Central memory CD8-positive, alpha-beta T cell (primary cell): ENCODE measurements around the gene ANK2.

Source experiments
- ATAC-seq: fragments of 150-1000 bp; cut with Tn5 transposase; replicated peaks from 2 replicates; pipeline ENCODE4 v1.10.0; 2022; ENCODE audit warnings: mild to moderate bottlenecking, moderate FRiP score, moderate number of reproducible peaks; ENCODE audit not compliant: poor library complexity, severe bottlenecking; ENCODE audit errors: extremely low read depth
- DNase-seq, 2 donors: peaks; one replicate each; pipeline ENCODE4 v3.0.0; 2021; ENCODE audit warnings: low spot score in 2 of 2
- H3K27ac Mint-ChIP-seq: one replicate; pipeline ENCODE4 v1.8.0; 2022; ENCODE audit warnings: low read depth, mild to moderate bottlenecking, moderate library complexity, mixed read lengths
- H3K27me3 Mint-ChIP-seq: one replicate; pipeline ENCODE4 v1.8.0; 2022; ENCODE audit warnings: mixed read lengths
- H3K36me3 Mint-ChIP-seq: one replicate; pipeline ENCODE4 v1.8.0; 2022; ENCODE audit warnings: mild to moderate bottlenecking, moderate library complexity, mixed read lengths; ENCODE audit not compliant: insufficient read depth
- H3K4me1 Mint-ChIP-seq: one replicate; pipeline ENCODE4 v1.8.0; 2022; ENCODE audit warnings: mixed read lengths
- H3K4me3 Mint-ChIP-seq: one replicate; pipeline ENCODE4 v1.8.0; 2022; ENCODE audit warnings: mild to moderate bottlenecking, moderate library complexity, mixed read lengths
- H3K9me3 Mint-ChIP-seq: one replicate; pipeline ENCODE4 v1.8.0; 2022; ENCODE audit warnings: mixed read lengths

ANK2 gene

GRCh38 chr4:113113151-113113550 lies 63.7 kb downstream of the ANK2 start:
- Mint-ChIP-seq H3K4me3 (no peak overlapping the region), H3K27me3 (no peaks in the 10 kb centered on the region), H3K4me1 (no peaks in the 10 kb centered on the region), H3K36me3 (no peaks in the 10 kb centered on the region), H3K27ac (no peak overlapping the region), H3K9me3 (no peaks in the 10 kb centered on the region)
- ATAC-seq (no peak), DNase-seq (no peak)

GRCh38 chr4:113114884-113115283 lies 65.4 kb downstream of the ANK2 start:
- Mint-ChIP-seq H3K27me3 (no peaks in the 10 kb centered on the region), H3K9me3 (no peaks in the 10 kb centered on the region)

GRCh38 chr4:113116414-113117357 lies 67.2 kb downstream of the ANK2 start:
- Mint-ChIP-seq H3K4me1 (no peaks in the 10 kb centered on the region), H3K4me3 (no peak overlapping the region), H3K27me3 (no peaks in the 10 kb centered on the region), H3K27ac (no peak overlapping the region), H3K9me3 (no peaks in the 10 kb centered on the region), H3K36me3 (no peaks in the 10 kb centered on the region)
- DNase-seq (no peak), ATAC-seq (no peak)

More at GRCh38 chr4:113114884-113115283, 65.4 kb downstream of the ANK2 start:
- ATAC-seq, result no peak
- Mint-ChIP-seq H3K4me3 (no peak overlapping the region), H3K36me3 (no peaks in the 10 kb centered on the region), H3K4me1 (no peaks in the 10 kb centered on the region), H3K27ac (no peak overlapping the region)
- DNase-seq, result no peak

DNA sequence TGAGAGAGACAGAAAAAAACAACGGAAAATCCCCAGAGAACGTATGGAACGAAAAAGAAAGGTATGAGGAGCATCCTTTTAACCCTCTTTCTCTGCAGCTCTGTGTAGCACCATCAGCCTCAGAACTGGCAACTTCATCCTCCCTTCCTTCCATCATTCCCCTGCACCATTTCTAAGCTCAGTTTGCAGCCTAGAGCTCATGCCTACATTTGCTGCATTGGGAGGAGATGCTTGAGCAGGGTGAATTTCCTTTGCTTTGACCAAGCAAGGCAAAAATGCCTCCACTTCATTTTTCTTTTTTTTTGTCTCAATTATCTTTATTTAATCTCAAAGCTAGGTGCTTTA lies 67.9 kb downstream of the ANK2 start:
- DNase-seq (no peak), ATAC-seq (no peak)
- Mint-ChIP-seq H3K9me3 (no peaks in the 10 kb centered on the region), H3K4me1 (no peaks in the 10 kb centered on the region), H3K27me3 (no peaks in the 10 kb centered on the region), H3K4me3 (no peak overlapping the region), H3K36me3 (no peaks in the 10 kb centered on the region), H3K27ac (no peak overlapping the region)

GRCh38 chr4:113122066-113122465 lies 72.6 kb downstream of the ANK2 start:
- Mint-ChIP-seq H3K36me3 (no peaks in the 10 kb centered on the region), H3K27me3 (no peaks in the 10 kb centered on the region), H3K27ac (no peak overlapping the region), H3K4me3 (no peak overlapping the region), H3K9me3 (no peaks in the 10 kb centered on the region), H3K4me1 (no peaks in the 10 kb centered on the region)
- ATAC-seq, result no peak
- DNase-seq, result no peak

DNA sequence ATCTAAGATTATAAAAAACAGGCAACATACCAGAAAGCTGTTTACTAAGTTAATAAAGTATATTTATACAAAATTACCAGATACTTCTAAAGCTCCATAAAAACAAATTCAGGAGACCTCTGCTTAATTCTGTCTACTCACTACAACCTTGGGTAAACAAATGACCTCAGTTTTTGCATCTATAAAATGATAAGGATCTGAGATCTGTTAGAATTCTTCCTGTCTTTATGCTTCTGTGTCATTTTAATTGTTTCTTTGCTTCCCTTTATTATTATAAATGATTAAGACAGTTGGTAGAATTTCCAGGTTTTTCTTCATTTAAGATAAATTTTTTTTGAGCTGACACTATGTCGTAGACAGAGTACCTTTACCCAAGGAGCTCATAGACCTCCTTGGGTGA lies 76.0 kb downstream of the ANK2 start:
- Mint-ChIP-seq H3K36me3 (no peaks in the 10 kb centered on the region), H3K4me3 (no peak overlapping the region), H3K27ac (no peak overlapping the region), H3K4me1 (no peaks in the 10 kb centered on the region), H3K27me3 (no peaks in the 10 kb centered on the region), H3K9me3 (peaks cover 4% of the 10 kb centered on the region)
- DNase-seq, result no peak
- no peak for ATAC-seq

- peaks cover 9% of the 10 kb centered on the region for H3K27me3 Mint-ChIP-seq
- no peak for DNase-seq
- ATAC-seq, result no peak
- no peaks in the 10 kb centered on the region for H3K4me1 Mint-ChIP-seq
- H3K27ac Mint-ChIP-seq, result no peak overlapping the region
- peaks cover 10% of the 10 kb centered on the region for H3K9me3 Mint-ChIP-seq
- no peak overlapping the region for H3K4me3 Mint-ChIP-seq
- H3K36me3 Mint-ChIP-seq, result peaks cover 2% of the 10 kb centered on the region
These were observed 81.7 kb downstream of the ANK2 start for GRCh38 chr4:113131136-113131535.

DNA sequence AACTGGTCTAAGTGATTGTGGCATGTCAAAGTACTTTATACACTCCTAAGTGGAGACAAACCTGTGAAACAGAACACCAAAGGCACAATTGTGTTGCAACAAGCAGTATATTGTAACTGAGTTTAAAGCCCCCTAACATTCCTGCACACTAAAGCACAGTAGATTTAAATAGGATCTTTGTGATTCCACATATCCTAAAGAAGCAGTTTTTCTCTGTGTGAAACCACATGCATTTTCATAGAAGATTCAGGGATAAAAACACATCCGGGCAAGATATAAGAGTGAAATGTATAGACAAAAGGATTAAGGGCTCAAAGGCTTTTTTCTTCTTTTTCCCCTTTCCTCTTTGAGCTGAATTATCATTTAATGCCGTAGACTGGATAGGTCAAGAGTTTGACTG lies 82.2 kb downstream of the ANK2 start:
- H3K9me3 Mint-ChIP-seq, result peaks cover 10% of the 10 kb centered on the region
- H3K27ac Mint-ChIP-seq, result no peak overlapping the region
- H3K4me3 Mint-ChIP-seq, result no peak overlapping the region

GRCh38 chr4:113141901-113142346 lies 92.5 kb downstream of the ANK2 start:
- no peaks in the 10 kb centered on the region for H3K27me3 Mint-ChIP-seq
- no peak overlapping the region for H3K27ac Mint-ChIP-seq
- H3K4me1 Mint-ChIP-seq, result no peaks in the 10 kb centered on the region
- ATAC-seq (no peak), DNase-seq (no peak)
- H3K36me3 Mint-ChIP-seq, result peaks cover 1% of the 10 kb centered on the region
- no peak overlapping the region for H3K4me3 Mint-ChIP-seq
- no peaks in the 10 kb centered on the region for H3K9me3 Mint-ChIP-seq

More for the DNA sequence above, 82.2 kb downstream of the ANK2 start:
- Mint-ChIP-seq H3K36me3 (peaks cover 2% of the 10 kb centered on the region), H3K4me1 (no peaks in the 10 kb centered on the region), H3K27me3 (peaks cover 9% of the 10 kb centered on the region)
- ATAC-seq, result no peak
- DNase-seq, result no peak

DNA sequence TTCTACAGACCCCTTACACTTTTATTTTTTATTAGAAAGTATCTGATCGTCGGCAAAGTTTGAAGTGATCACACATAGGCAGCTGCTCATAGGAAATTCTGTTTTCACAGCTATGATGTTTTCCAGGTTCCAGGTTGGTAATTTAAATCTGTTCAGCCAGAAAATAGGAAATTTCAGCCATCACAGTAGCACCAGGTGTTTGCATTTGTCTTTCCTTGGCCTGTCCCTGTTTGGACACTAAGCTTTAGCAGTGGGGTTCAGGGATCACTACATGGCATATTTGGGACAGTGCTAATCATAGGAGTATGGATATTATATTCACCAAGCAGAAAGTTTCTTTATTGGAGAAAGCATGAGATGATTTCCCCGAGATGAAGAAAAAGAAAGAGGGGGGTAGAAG lies 92.9 kb downstream of the ANK2 start:
- Mint-ChIP-seq H3K4me3 (no peak overlapping the region), H3K4me1 (no peaks in the 10 kb centered on the region), H3K9me3 (no peaks in the 10 kb centered on the region), H3K27ac (no peak overlapping the region), H3K27me3 (no peaks in the 10 kb centered on the region), H3K36me3 (peaks cover 1% of the 10 kb centered on the region)
- DNase-seq (no peak), ATAC-seq (no peak)

GRCh38 chr4:113144091-113144490 lies 94.6 kb downstream of the ANK2 start:
- peaks cover 5% of the 10 kb centered on the region for H3K9me3 Mint-ChIP-seq
- H3K4me1 Mint-ChIP-seq, result no peaks in the 10 kb centered on the region

GRCh38 chr4:113145147-113145518 lies 95.7 kb downstream of the ANK2 start:
- DNase-seq (no peak), ATAC-seq (no peak)
- no peak overlapping the region for H3K27ac Mint-ChIP-seq

More at GRCh38 chr4:113144091-113144490, 94.6 kb downstream of the ANK2 start:
- DNase-seq, result no peak
- Mint-ChIP-seq H3K4me3 (no peak overlapping the region), H3K27me3 (no peaks in the 10 kb centered on the region), H3K36me3 (peaks cover 1% of the 10 kb centered on the region), H3K27ac (no peak overlapping the region)
- no peak for ATAC-seq

DNA sequence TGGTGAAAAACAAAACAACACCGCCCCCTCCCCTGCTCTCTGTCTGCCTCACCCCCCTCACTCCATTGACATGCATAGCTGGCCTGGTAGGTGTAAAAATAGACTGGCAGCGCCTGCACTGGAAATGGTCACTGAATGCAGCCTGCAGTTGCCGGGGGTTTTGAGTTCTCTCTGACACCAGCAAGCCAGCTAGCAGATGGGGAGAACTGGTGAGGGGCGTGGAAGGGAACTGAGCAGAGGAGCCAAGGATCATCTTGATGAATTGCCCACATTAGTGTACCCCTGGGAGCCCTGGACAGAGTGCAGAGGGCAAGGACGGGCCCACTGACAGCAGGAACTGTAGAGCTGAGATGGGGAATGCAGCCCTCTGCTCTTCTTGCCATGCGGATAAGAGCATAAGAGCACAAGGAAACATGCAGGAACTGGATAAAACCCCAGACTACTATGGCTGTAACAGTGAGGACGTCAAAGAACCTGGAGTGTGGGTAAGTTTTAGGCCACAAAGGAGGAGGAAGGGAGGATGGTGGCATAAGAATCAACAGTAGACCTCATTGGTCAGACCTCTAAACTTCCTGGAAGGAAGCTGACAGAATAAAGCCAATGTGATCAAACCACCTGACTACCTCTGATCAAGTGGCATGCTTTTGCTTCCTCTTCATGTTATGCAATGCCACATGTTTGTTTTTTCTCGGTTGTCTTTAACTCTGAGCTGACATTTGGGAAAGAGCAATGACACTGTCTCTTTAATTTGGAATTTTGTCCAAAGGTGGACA lies 96.3 kb downstream of the ANK2 start:
- Mint-ChIP-seq H3K27me3 (no peaks in the 10 kb centered on the region), H3K27ac (no peak overlapping the region), H3K36me3 (peaks cover 1% of the 10 kb centered on the region), H3K9me3 (peaks cover 5% of the 10 kb centered on the region), H3K4me3 (no peak overlapping the region), H3K4me1 (no peaks in the 10 kb centered on the region)
- ATAC-seq (no peak), DNase-seq (no peak)

More at GRCh38 chr4:113145147-113145518, 95.7 kb downstream of the ANK2 start:
- H3K4me1 Mint-ChIP-seq, result no peaks in the 10 kb centered on the region
- H3K4me3 Mint-ChIP-seq, result no peak overlapping the region
- peaks cover 1% of the 10 kb centered on the region for H3K36me3 Mint-ChIP-seq
- no peaks in the 10 kb centered on the region for H3K27me3 Mint-ChIP-seq
- peaks cover 5% of the 10 kb centered on the region for H3K9me3 Mint-ChIP-seq
